ENCODE measurements around the gene BRSK2.

The BRSK2 gene

GRCh38 chr11:1469911-1470680 is 80.4 kb downstream of the BRSK2 start:
- DNase-seq (ENCODE audit: low read depth), result no peak

- no peak for DNase-seq (ENCODE audit: low read depth)
Observed at GRCh38 chr11:1470681-1471611, 81.2 kb downstream of the BRSK2 start.

- DNase-seq (ENCODE audit: low read depth), result no peak
Observed at GRCh38 chr11:1471736-1472135, 82.0 kb downstream of the BRSK2 start.

GRCh38 chr11:1472180-1473005 is 82.7 kb downstream of the BRSK2 start:
- DNase-seq (ENCODE audit: low read depth), result no peak

- no peak for DNase-seq (ENCODE audit: low read depth)
Observed at GRCh38 chr11:1473011-1473628, 83.4 kb downstream of the BRSK2 start.

- DNase-seq (ENCODE audit: low read depth), result no peak
Observed at GRCh38 chr11:1473786-1474185, 84.1 kb downstream of the BRSK2 start.

- no peak for DNase-seq (ENCODE audit: low read depth)
Observed at GRCh38 chr11:1475841-1476240, 86.1 kb downstream of the BRSK2 start.

GRCh38 chr11:1476940-1477736 is 87.4 kb downstream of the BRSK2 start:
- no peak for DNase-seq (ENCODE audit: low read depth)

GRCh38 chr11:1478011-1478410 is 88.3 kb downstream of the BRSK2 start:
- no peak for DNase-seq (ENCODE audit: low read depth)

GRCh38 chr11:1478544-1478943 is 88.8 kb downstream of the BRSK2 start:
- no peak for DNase-seq (ENCODE audit: low read depth)

- DNase-seq (ENCODE audit: low read depth), result no peak
Observed at GRCh38 chr11:1479006-1479677, 89.4 kb downstream of the BRSK2 start.

GRCh38 chr11:1479678-1480118 is 90.0 kb downstream of the BRSK2 start:
- DNase-seq (ENCODE audit: low read depth), result no peak

- DNase-seq (ENCODE audit: low read depth), result no peak
Observed at GRCh38 chr11:1480191-1480554, 90.4 kb downstream of the BRSK2 start.

- no peak for DNase-seq (ENCODE audit: low read depth)
Observed at GRCh38 chr11:1480555-1481482, 91.1 kb downstream of the BRSK2 start.

- DNase-seq (ENCODE audit: low read depth), result no peak
Observed at GRCh38 chr11:1481483-1481825, 91.7 kb downstream of the BRSK2 start.

GRCh38 chr11:1481861-1482441 is 92.2 kb downstream of the BRSK2 start:
- DNase-seq (ENCODE audit: low read depth), result no peak

- DNase-seq (ENCODE audit: low read depth), result no peak
Observed at GRCh38 chr11:1482581-1483444, 93.1 kb downstream of the BRSK2 start.

- DNase-seq (ENCODE audit: low read depth), result no peak
Observed at GRCh38 chr11:1483445-1483961, 93.8 kb downstream of the BRSK2 start.
